GM18951 (cell line): ENCODE measurements around the gene DBF4B.

Experiments
- POLR2A ChIP-seq: IDR thresholded peaks from 4 replicates; pipeline ENCODE4 v1.6.1; 2011; ENCODE audit warnings: mild to moderate bottlenecking; ENCODE audit not compliant: insufficient read length, insufficient read depth; ENCODE audit errors: extremely low read depth
- in situ Hi-C: fragments of 300-500 bp; cut with MboI; formaldehyde crosslinking; loops from one replicate; pipeline ENCODE4 v1.12.0; 2022; ENCODE audit warnings: low sequenced_read_pairs, mixed read lengths, inconsistent platforms; ENCODE audit not compliant: unreplicated experiment

DBF4B gene

DNA sequence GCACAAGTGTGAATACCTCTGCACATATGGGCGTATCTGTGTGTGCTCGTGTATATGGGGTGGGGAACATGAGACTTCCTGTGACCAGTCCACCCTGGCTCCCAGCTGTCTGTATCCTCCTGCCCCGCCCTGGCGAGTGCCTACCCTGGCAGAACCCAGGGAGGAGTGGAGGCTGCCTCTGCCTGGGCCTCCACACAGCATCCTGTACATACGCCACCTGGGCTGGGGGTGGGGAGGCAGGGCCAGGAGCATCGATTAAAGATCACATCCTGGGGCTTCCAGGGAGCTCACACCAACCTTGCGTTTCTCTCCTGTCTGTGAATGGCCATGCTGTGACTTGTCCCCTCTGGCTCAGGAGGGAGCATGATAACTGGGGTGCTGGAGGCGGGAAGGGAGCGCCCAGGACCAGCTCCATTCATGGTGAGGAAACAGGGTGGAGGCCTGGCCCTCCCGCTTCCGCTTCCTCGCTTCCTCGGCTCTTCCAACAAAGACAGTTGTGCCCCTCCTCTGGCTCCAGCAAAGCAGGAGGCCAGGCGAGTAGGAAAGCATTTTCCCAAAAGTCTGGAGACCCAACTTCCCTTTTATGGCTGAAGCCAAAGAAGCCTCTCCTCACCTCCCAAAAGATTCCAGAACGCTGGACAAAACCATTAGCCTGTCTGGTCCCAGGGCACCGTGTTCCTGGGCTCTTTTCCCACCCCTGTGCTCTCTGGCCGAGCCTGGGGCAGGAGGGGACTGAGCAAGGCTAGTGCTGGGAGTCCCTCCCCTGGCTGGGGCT lies 73.3 kb downstream of the DBF4B start:
- no peak for TF ChIP-seq POLR2A

DNA sequence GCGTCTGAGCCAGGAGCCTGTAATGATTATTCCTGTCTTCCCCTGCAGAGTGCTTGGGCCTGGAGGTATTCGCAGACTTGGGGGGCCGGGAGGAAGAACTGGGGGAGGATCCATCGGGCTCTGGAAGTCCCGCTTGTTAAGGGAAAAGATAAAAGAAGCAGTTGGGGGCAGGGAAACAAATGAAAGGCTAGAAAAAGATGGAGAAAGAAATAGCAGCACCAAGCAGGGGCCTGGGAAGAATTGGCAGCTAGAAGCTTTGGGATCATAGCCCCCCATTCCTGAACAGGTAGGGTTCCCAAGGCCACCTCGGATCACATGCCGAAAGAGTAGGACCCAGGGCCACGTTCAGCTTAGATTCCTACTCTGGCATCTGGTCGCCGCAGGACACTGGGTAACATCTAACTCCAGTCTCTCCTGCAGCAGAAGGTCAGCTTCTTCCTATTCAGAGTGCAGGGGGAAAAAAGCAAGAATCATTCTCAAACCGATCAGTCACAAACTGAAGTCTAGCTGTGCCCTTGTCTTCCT lies 73.9 kb downstream of the DBF4B start:
- in situ Hi-C loops = no loop called here
- TF ChIP-seq POLR2A = no peak

More for the DNA sequence above, 73.3 kb downstream of the DBF4B start:
- in situ Hi-C loops = no loop called here

DNA sequence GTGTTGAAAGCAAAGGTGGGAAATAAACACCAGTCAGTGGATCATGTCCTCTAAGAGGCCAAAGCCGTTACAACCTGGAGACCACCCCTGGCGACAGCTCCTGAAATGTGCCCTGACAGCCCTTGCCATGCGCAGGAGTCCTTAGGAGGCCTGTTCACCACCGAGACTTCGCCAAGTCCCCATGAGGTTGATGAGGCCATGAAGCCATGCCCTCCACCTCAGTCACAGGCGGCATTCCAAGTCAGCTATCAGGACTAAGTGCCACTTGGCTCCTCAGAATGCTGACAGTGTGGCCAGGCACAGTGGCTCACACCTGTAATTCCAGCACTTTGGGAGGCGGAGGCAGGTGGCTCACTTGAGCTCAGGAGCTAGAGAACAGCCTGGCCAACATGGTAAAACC lies 77.5 kb downstream of the DBF4B start:
- TF ChIP-seq POLR2A = no peak
- in situ Hi-C loops = no loop called here

DNA sequence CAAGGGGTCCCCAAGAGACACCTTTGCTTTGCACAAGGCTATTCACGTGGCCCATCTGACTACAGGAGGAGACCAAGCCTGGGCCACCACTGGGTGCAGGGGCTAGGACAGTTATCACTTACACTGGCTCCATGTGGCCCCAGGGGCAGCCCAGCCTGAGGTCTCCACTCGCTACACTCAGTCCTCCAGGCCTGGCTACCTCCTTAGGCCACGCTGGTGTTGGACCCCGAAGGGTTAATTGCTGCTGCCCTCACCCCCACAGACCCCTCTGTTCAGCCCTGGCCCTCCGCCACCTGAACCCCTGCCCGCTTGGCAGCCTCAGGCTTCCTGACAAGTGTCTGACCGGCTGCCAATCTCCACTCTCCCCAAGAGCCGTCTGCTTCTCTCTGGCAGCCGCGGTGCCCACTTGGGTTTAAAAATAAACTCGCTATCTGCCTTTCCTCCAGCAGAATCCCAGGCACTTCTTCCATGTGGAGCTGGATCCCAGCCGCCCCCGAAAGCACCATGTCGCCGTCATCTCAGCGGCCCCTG lies 78.2 kb downstream of the DBF4B start:
- in situ Hi-C loops = no loop called here
- TF ChIP-seq POLR2A = no peak

DNA sequence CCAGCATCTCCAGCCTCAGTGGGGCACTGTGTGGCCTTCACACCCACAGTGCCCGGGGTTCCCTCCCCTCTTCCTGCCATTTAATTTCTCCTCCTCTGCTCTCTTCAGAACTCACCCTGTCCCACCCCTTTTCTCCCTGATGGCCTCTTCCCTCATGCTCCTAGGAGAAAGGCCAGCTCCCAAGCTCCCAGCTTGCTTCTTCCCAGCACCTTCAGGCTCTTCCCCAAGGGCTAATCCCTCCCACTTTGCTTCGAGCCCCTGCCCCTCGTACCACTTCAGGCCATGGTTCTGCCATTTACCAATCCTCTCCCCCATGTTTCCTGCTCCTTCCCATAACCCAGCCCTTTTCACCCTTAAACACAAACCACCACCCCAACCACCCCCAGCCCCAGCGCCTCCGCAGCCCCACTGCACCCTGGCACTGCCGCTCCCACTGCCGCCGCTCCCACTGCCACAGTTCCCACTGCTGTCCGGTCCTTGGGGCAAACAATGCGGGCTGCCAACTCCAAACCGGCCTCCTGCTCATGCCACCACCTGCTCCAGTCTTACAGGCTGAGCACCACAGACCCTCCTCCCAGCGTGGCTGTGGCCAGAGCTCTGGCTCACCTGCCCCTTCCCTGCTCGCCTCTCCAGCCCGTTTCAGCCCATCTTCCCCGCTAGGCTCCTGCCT lies 78.9 kb downstream of the DBF4B start:
- in situ Hi-C loops = no loop called here
- TF ChIP-seq POLR2A = no peak

DNA sequence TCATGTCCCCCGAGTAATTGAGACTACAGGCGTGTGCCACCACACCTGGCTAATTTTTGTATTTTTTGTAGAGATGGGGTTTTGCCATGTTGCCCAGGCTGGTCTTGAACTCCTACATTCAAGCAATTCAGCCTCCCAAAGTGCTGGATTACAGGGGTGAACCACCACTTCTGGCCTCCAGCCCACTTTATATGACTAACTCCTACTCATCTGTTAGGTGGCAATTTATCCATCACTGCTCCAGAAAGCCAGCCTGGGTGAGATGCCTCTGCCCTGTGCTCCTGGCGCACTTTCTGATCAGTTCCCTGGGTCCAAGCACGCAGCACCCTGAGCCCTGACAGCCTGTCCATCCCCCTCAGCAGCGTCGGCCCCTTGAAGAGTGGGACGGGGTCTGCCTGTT lies 79.7 kb downstream of the DBF4B start:
- in situ Hi-C loops = no loop called here
- no peak for TF ChIP-seq POLR2A

DNA sequence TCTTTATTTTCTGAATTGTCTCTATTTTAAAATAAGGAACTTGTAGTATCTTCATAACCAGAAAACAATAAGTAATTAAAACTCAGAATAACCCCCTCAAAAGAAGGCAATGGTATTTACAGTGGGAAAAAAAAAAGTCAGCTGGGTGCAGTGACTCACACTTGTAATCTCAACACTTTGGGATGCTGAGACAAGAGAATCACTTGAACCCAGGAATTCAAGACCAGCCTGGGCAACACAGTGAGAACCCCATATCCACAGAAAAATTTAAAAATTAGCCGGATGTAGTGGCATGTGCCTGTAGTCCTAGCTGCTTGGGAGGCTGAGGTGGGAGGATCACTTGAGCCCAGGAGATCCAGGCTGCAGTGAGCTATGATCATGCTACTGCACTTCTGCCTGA lies 83.8 kb downstream of the DBF4B start:
- in situ Hi-C loops = no loop called here
- TF ChIP-seq POLR2A = no peak

DNA sequence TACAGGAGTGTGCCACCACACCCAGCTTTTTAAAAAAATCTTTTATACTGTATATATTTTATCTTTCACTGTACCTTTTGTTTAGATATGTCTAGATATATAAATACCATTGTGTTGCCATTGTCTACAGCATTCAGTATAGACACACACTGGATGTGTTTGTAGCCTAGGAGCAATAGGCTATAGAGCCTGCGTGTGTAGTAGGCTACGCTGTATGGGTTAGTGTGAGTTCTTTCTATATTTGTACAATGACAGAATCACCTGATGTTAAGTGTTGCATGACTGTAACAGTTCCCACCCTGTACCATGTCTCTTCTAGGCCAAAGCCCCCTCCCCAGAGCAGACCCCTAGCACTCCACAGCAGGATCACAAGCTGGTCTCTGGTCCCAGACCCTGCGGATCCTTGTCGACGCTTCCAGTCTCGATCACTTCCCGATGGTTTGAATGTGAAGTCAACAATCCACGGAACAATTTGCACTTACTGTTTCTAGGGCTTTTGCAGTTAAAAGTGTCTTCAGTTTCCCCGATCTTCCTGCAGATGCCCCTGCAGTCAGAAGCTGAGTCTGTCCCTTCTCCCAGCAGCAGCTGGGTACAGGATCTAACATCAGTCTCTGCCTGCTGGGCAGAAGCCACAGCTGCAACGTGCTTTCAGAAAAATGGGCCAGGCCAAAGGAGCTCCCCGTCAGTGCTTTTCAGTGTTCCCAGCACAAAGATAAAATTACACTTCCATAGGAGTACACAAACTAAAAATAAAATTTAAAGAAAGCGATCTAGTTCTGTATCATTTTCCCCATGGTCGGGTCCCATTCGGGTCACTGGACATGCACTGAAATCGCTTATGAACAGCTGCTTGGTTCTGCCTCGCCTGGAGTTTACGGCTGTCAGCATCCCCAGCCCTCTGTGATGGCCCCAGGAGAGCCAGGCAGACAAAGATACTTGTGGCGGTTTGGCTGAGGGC lies 85.7 kb downstream of the DBF4B start:
- no peak for TF ChIP-seq POLR2A
- in situ Hi-C loops = no loop called here

DNA sequence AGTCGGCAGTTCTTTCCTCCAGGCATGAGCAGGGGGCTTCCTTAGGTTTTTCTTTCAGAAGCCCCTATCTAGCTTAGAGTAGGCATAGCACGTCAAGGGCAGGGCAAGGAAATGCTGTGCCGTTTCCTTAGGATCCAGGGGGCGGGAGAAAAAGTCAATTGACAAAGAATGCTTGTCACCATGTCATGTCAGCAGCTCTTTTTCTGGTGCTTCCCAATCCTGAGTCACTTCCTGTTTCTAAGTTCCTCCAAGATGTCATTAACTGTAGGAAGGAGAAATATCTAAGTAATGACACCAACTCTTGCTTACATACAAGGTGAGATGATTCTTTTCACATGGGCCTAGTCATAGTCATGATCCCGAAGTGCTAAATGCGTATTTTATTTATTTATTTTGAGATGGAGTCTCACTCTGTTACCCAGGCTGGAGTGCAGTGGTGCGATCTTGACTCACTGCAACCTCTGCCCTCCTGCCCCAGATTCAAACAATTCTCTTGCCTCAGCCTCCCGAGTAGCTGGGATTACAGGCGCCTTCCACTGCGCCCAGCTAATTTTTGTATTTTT lies 86.5 kb downstream of the DBF4B start:
- in situ Hi-C loops = no loop called here
- no peak for TF ChIP-seq POLR2A

DNA sequence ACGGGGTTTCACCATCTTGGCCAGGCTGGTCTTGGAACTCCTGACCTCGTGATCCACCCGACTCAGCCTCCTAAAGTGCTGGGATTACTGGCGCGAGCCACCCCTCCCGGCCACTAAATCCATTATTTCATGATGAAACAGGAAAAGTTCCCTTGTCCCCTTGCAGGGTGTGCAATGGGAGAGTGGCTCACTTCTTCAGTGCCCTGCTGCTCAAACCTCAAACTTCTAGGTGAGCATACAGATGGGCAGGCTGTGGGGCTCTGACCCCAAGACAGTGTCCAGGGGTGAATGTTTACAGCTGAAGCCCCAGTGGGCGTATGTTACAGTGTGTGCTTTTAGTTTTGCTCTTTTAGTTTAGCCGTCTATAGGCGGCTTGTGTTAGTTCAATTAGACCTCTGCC lies 87.0 kb downstream of the DBF4B start:
- in situ Hi-C loops = no loop called here
- TF ChIP-seq POLR2A = no peak

DNA sequence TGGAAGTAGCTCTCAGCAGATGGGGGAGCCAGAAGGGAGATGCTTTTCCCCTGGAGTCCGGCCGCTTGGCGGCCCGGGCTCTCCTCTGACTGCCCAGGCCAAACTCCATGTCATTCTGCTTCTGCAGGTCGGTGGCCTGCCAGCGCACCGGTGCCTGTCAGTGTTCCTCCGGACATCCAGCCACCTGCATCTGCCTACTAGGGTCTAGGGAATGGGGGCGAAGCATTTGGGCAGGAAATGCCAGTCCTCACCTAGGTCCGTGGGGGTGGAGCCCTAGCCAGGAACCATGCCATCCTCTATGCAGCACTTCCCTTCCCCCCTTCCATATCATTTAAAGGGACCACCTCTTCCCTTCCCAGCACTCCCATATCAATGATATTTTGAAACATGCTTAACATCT lies 87.5 kb downstream of the DBF4B start:
- no peak for TF ChIP-seq POLR2A
- in situ Hi-C loops = no loop called here

DNA sequence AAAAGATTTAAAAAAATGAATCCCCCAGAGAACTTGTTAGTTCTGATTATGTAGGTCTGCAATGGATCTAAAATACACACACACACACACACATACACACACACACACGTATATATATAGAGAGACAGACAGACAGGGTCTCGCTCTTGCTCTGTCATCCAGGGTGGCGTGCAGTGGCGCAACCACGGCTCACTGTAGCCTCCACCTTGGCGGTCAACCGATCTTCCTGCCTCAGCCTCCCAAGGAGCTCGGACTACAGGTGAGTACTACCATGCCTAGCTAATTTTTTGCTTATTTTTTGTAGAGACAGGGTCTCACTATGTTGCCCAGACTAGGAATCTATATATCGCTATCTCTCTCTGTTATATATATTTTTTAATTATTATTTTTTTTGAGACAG lies 88.3 kb downstream of the DBF4B start:
- in situ Hi-C loops = no loop called here
- no peak for TF ChIP-seq POLR2A
